Left forelimb (tissue), 1 donor: ENCODE results near the gene NBAS.

Experiments used
- DNase-seq: peaks from one replicate; pipeline ENCODE4 v3.0.0-alpha.2; 2018; ENCODE audit warnings: low spot score

The NBAS gene

GRCh38 chr2:15127876-15128275, 433.3 kb downstream of the NBAS start:
- DNase-seq = no peak

GRCh38 chr2:15127301-15127700, 433.8 kb downstream of the NBAS start:
- no peak for DNase-seq

GRCh38 chr2:15126373-15126772, 434.8 kb downstream of the NBAS start:
- no peak for DNase-seq

GRCh38 chr2:15122915-15123314, 438.2 kb downstream of the NBAS start:
- DNase-seq = no peak

GRCh38 chr2:15120631-15121030, 440.5 kb downstream of the NBAS start:
- DNase-seq = no peak

- DNase-seq = no peak
Measured at GRCh38 chr2:15119722-15120175, 441.4 kb downstream of the NBAS start.

GRCh38 chr2:15117409-15118050, 443.6 kb downstream of the NBAS start:
- no peak for DNase-seq
